Measurements from ENCODE around the gene SYTL1.

Gene SYTL1

GRCh38 chr1:27341525-27342252, at the start of gene SYTL1:
Gene SYTL1 (plus strand): TSS chr1:27342022. CDS start chr1:27345335, 3,313 bp downstream.
- DNase-seq: peak; percentile 78

- DNase-seq: no peak
Observed at GRCh38 chr1:27292106-27292505, 49.7 kb upstream of the SYTL1 start.

- DNase-seq: no peak
Observed at GRCh38 chr1:27293915-27294314, 47.9 kb upstream of the SYTL1 start.

GRCh38 chr1:27296773-27297291, 45.0 kb upstream of the SYTL1 start:
- DNase-seq: peak; percentile 46

GRCh38 chr1:27297903-27298302, 43.9 kb upstream of the SYTL1 start:
- no peak for DNase-seq

- no peak for DNase-seq
Observed at GRCh38 chr1:27298632-27299384, 43.0 kb upstream of the SYTL1 start.

GRCh38 chr1:27299385-27300271, 42.2 kb upstream of the SYTL1 start:
- no peak for DNase-seq

GRCh38 chr1:27300341-27301051, 41.3 kb upstream of the SYTL1 start:
- DNase-seq: peak; percentile 92

GRCh38 chr1:27301052-27301422, 40.8 kb upstream of the SYTL1 start:
- DNase-seq: no peak

- DNase-seq: no peak
Observed at GRCh38 chr1:27301582-27302199, 40.1 kb upstream of the SYTL1 start.

GRCh38 chr1:27302612-27303011, 39.2 kb upstream of the SYTL1 start:
- no peak for DNase-seq

- DNase-seq: no peak
Observed at GRCh38 chr1:27303509-27303908, 38.3 kb upstream of the SYTL1 start.

- no peak for DNase-seq
Observed at GRCh38 chr1:27306071-27306470, 35.8 kb upstream of the SYTL1 start.

GRCh38 chr1:27306892-27307761, 34.7 kb upstream of the SYTL1 start:
- peak; percentile 91 for DNase-seq

GRCh38 chr1:27307874-27308598, 33.8 kb upstream of the SYTL1 start:
- DNase-seq: peak; percentile 66

- no peak for DNase-seq
Observed at GRCh38 chr1:27314169-27314568, 27.7 kb upstream of the SYTL1 start.

- DNase-seq: no peak
Observed at GRCh38 chr1:27314737-27315136, 27.1 kb upstream of the SYTL1 start.

GRCh38 chr1:27316860-27317259, 25.0 kb upstream of the SYTL1 start:
- no peak for DNase-seq

GRCh38 chr1:27318136-27318535, 23.7 kb upstream of the SYTL1 start:
- DNase-seq: no peak

- DNase-seq: peak; percentile 51
Observed at GRCh38 chr1:27318596-27318995, 23.2 kb upstream of the SYTL1 start.
